HepG2 (cell line): ENCODE measurements around the gene LMX1B. TPM values are rescaled to one million over a fixed set of nuclear protein-coding genes. Genes with fewer than 3 reads are reported as not detected.

Experiments
- LRRFIP1 ChIP-seq: sonication (generic); formaldehyde crosslinking; conservative IDR thresholded peaks from 2 replicates; pipeline ENCODE4 v1.4.0; 2020; ENCODE audit warnings: missing genetic modification reagents
- PRDM15 ChIP-seq: sonication (generic); formaldehyde crosslinking; IDR thresholded peaks from 2 replicates; pipeline ENCODE4 v1.4.0; 2020; ENCODE audit warnings: missing genetic modification reagents
- THRA ChIP-seq: sonication (generic); formaldehyde crosslinking; IDR thresholded peaks from 2 replicates; pipeline ENCODE4 v1.4.0; 2020; ENCODE audit warnings: missing genetic modification reagents, borderline replicate concordance
- polyA plus RNA-seq, 8 experiments: library from polyadenylated mRNA; depleted of rRNA in 3 of 8; stranded (reverse) in 7 of 8; unstranded in 1 of 8; fragments of >200 nt; fragmentation: Illumina TruSeq in 4 of 8; extraction: Trizol in 4 of 8; gene quantifications; 2 replicates each; pipeline versions ENCODE4 v1.2.1 to v1.2.3, GENCODE V29; 2011 to 2016; ENCODE audit warnings: low read depth in 4 of 8, missing spikeins in 1 of 8, mixed read lengths in 1 of 8; ENCODE audit not compliant: insufficient read depth in 1 of 8
- total RNA-seq, 5 experiments: library from RNA; depleted of rRNA; stranded (reverse); fragments of >200 nt; fragmentation: Illumina TruSeq; extraction: Trizol; gene quantifications; 2 replicates each; pipeline ENCODE4 v1.2.3, GENCODE V29; 2016; ENCODE audit warnings: low read depth in 1 of 5

Gene LMX1B
- total and polyA plus RNA-seq, 2 of the 13 experiments (the other 11 are each of a cell fraction or from before 2014, with no cell fraction given): not detected

GRCh38 chr9:126615791-126616447, 2.2 kb downstream of the LMX1B start (continued):
- TF ChIP-seq LRRFIP1 (CRISPR knock-in tag) (no peak), PRDM15 (CRISPR knock-in tag) (peak; percentile 53), THRA (no peak)
